ENCODE results near the gene WSCD1.

WSCD1 gene

GRCh38 chr17:6162892-6163291, 92.7 kb downstream of the WSCD1 start:
- DNase-seq, result no peak

DNA sequence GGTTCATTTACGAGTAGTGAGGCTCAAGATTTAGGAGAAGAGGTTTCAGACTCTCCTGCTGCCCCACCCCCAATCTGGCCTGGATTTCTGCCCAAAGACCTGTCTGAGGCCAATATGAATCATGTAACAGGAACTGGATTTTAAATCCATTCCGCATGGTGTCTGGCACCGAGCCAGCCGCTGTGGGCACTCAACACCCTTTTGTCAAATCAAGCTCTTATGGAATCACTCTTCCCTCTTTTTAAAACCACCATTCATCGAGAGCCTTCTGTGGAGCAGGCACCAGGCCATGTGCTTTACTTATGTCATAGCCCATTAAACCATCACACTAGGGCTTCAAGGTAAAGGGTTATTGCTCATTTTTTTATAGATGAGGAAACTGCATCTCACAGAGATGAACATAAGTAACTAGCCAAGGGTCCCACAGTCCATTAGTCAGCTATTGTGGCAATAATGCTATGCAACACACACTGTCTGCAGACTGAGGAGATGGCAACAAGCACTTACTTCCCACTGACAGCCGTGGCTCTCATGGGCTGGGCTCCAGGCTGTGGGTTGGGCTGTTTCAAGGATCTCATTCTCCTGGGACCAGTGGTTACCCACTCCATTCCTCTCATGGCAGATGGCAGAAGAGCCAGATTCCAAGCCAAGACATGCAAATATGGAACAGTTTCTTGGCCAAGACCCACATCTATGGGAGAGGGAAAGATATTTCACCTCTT, 93.6 kb downstream of the WSCD1 start:
- DNase-seq, result no peak

DNA sequence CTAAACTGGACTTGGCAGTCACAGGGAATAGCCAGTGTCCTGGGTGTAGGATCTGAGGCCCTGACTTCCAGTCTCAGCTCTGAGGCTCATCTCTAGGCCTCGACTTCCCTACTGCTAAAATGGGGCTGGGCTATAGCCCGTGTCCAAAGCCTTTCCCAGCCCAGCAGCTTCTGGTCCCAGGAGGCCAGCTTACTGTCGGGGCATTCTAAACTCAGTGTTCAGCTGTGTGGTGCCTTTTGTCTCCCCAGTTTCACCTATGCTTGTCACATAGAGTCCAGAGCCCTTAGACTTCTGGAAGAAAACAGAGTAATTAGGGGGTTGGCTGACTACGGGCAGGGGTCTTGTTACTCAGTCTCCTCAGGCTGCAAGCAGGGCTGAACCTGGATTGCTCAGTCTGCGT, 94.8 kb downstream of the WSCD1 start:
- DNase-seq, result no peak

- no peak for DNase-seq
Measured at GRCh38 chr17:6165806-6166205, 95.6 kb downstream of the WSCD1 start.

- DNase-seq, result no peak
Measured at GRCh38 chr17:6166492-6167179, 96.5 kb downstream of the WSCD1 start.

DNA sequence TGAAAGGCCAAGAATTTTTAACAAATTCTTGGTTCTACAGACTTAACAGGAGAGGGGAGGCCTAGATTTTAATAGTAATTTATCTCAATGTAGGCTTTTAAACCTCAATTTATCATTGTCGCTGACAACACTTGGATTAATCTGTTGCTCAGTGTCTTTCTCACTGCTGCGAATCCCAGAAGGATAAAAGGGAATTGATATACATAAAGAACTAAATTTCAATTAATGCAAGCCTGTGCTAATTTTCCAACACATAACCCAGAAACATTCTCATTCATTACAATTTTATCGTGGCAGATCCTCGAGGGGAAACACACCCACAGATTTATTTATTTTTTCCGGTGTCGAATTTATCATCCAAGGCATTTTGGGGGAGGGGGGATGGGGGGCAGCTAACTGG, 98.1 kb downstream of the WSCD1 start:
- no peak for DNase-seq

DNA sequence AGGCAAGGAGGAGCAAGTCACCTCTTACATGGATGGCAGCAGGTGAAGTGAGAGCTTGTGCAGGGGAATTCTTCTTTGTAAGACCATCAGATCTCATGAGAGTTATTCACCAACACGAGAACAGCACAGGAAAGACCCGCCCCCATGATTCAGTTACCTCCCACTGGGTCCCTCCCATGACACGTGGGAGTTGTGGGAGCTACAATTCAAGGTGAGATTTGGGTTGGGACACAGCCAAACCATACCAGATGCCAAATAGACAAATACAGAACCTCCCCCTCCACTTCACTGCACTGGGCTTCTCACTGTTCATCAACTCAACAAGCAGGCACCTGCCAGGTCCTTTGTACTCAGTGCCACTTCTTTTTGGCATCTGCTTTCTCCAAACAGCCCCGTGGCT, 100.2 kb downstream of the WSCD1 start:
- DNase-seq, result no peak

- no peak for DNase-seq
Measured at GRCh38 chr17:6172642-6173330, 102.6 kb downstream of the WSCD1 start.

GRCh38 chr17:6173653-6174052, 103.5 kb downstream of the WSCD1 start:
- DNase-seq, result no peak
